ENCODE measurements around the gene CT45A10.
"Not testable (repeated sequence)": the region's sequence is repeated elsewhere in the genome, so short reads cannot be mapped to it uniquely, and the experiment has no call there.

The CT45A10 gene

GRCh38 chrX:135892781-135893180 lies 463 bp downstream of the CT45A10 start:
- Histone ChIP-seq H3K79me2 (ENCODE audit: insufficient read depth, low read length) (no peaks in the 10 kb centered on the region), H3K9me2 (replicated peaks; ENCODE audit: insufficient read depth, low read length) (no peaks in the 10 kb centered on the region), H3K36me3 (ENCODE audit: low read length) (no peaks in the 10 kb centered on the region)

DNA sequence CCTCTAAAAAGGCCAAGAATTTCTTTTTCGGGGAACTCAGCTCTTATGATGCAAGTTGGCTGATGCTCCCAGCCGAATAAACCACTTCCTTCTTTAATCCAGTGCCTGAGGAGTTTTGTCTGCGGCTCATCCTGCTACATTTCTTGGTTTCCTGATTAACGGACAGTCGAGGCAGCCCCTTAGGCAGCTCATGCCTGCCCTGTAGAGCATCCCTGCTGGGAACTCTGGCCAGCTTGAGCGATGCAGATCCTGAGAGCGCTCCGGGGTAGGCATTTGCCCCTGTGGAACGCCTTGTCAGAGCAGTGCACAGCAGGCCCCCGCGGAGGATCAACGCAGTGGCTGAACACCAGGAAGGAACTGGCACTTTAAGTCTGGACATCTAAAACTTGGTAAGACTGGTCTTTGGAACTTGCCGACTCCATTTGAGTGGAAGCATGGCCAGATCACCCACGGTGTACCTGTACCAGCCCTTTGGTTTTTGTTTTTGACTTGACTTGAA lies 3.1 kb downstream of the CT45A10 start:
- no peaks in the 10 kb centered on the region for H3K9me2 ChIP-seq (replicated peaks; ENCODE audit: insufficient read depth, low read length)
- TF ChIP-seq CTCF (IDR thresholded peaks at IDR 0.05; ENCODE audit: insufficient read depth, low read length, poor library complexity, severe bottlenecking), result no peak
- no peak for TF ChIP-seq EZH2phosphoT487 (conservative IDR thresholded peaks at IDR 0.05; ENCODE audit: low read length)

More at GRCh38 chrX:135892781-135893180, 463 bp downstream of the CT45A10 start:
- H3K4me2 ChIP-seq (ENCODE audit: low read depth, low read length, poor library complexity, severe bottlenecking), result no peak overlapping the region
- H4K20me1 ChIP-seq (ENCODE audit: low read depth, low read length), result no peaks in the 10 kb centered on the region
- H3K27me3 ChIP-seq (ENCODE audit: low read length), result no peaks in the 10 kb centered on the region
- H3K9ac ChIP-seq (ENCODE audit: low read length), result no peak overlapping the region
- no peaks in the 10 kb centered on the region for H3F3A ChIP-seq (ENCODE audit: insufficient read depth)
- H2AFZ ChIP-seq (ENCODE audit: low read depth, low read length, severe bottlenecking), result no peak overlapping the region
- no peaks in the 10 kb centered on the region for H3K9me3 ChIP-seq (ENCODE audit: insufficient read depth, low read length)
- no peak for TF ChIP-seq CTCF (IDR thresholded peaks at IDR 0.05; ENCODE audit: insufficient read depth, low read length, poor library complexity, severe bottlenecking)
- no peak for TF ChIP-seq EZH2phosphoT487 (conservative IDR thresholded peaks at IDR 0.05; ENCODE audit: low read length)
- no peak overlapping the region for H3K4me3 ChIP-seq (ENCODE audit: insufficient read depth, low read length, poor library complexity, severe bottlenecking)
- no peak overlapping the region for H3K27ac ChIP-seq (ENCODE audit: low read depth, low read length)

GRCh38 chrX:135888976-135889375 lies 4.3 kb downstream of the CT45A10 start:
- not testable (repeated sequence) for H3K4me2 ChIP-seq (ENCODE audit: low read depth, low read length, poor library complexity, severe bottlenecking); H3K27ac ChIP-seq (ENCODE audit: low read depth, low read length); H3K36me3 ChIP-seq (ENCODE audit: low read length); H2AFZ ChIP-seq (ENCODE audit: low read depth, low read length, severe bottlenecking); H3F3A ChIP-seq (ENCODE audit: insufficient read depth); H3K9me3 ChIP-seq (ENCODE audit: insufficient read depth, low read length); H3K27me3 ChIP-seq (ENCODE audit: low read length); H4K20me1 ChIP-seq (ENCODE audit: low read depth, low read length); H3K79me2 ChIP-seq (ENCODE audit: insufficient read depth, low read length); H3K9me2 ChIP-seq (replicated peaks; ENCODE audit: insufficient read depth, low read length); H3K9ac ChIP-seq (ENCODE audit: low read length); H3K4me3 ChIP-seq (ENCODE audit: insufficient read depth, low read length, poor library complexity, severe bottlenecking)

More for the DNA sequence above, 3.1 kb downstream of the CT45A10 start:
- Histone ChIP-seq H3K4me3 (ENCODE audit: insufficient read depth, low read length, poor library complexity, severe bottlenecking) (no peak overlapping the region), H3K36me3 (ENCODE audit: low read length) (no peaks in the 10 kb centered on the region), H3F3A (ENCODE audit: insufficient read depth) (no peaks in the 10 kb centered on the region), H3K4me2 (ENCODE audit: low read depth, low read length, poor library complexity, severe bottlenecking) (no peak overlapping the region), H2AFZ (ENCODE audit: low read depth, low read length, severe bottlenecking) (no peak overlapping the region), H3K79me2 (ENCODE audit: insufficient read depth, low read length) (no peaks in the 10 kb centered on the region), H3K9me3 (ENCODE audit: insufficient read depth, low read length) (no peaks in the 10 kb centered on the region), H3K27ac (ENCODE audit: low read depth, low read length) (no peak overlapping the region), H3K9ac (ENCODE audit: low read length) (no peak overlapping the region), H4K20me1 (ENCODE audit: low read depth, low read length) (no peaks in the 10 kb centered on the region), H3K27me3 (ENCODE audit: low read length) (no peaks in the 10 kb centered on the region)

DNA sequence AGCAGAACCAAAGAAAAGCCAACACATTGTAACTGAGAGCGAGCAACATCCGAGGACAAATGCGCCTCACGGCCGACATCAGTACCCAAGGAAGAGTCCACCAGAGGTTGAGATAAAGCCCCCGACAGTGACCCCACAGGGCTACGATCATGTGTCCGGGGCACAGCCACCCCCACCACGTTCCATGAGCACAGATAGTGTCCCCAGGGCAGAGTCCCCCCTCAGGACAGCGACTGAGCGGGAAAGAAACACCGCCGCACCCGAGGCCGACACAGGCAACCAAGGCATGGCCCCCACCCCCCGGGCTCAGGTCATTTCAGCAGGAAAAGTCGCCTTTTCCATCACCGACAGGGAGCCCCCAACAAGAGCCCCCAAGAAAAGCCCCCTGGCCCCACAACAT lies 5.0 kb downstream of the CT45A10 start:
- not testable (repeated sequence) for H3K9me2 ChIP-seq (replicated peaks; ENCODE audit: insufficient read depth, low read length); H3F3A ChIP-seq (ENCODE audit: insufficient read depth); H4K20me1 ChIP-seq (ENCODE audit: low read depth, low read length); H3K27ac ChIP-seq (ENCODE audit: low read depth, low read length); H3K4me2 ChIP-seq (ENCODE audit: low read depth, low read length, poor library complexity, severe bottlenecking); H3K9me3 ChIP-seq (ENCODE audit: insufficient read depth, low read length); H2AFZ ChIP-seq (ENCODE audit: low read depth, low read length, severe bottlenecking); H3K36me3 ChIP-seq (ENCODE audit: low read length); H3K27me3 ChIP-seq (ENCODE audit: low read length); H3K4me3 ChIP-seq (ENCODE audit: insufficient read depth, low read length, poor library complexity, severe bottlenecking); H3K79me2 ChIP-seq (ENCODE audit: insufficient read depth, low read length); H3K9ac ChIP-seq (ENCODE audit: low read length)

DNA sequence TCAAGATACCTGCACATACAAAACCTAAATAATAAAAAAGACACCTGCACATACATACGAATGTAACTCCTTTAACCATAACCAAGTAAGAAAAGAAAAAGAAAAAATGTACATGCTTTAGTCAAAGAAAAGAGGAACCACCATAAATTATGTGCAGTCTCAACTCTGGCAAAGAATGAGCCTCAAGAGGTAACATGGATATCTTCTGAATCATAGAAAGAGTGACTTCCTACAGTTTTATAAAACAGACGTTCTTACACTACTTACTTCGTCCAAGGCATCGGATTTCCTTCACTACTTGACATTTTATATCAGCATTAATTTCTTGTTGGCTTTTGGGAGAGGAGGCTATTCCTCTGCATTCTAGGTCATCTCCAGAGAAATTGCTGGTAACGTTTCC lies 10.5 kb downstream of the CT45A10 start:
- H3K9me2 ChIP-seq (replicated peaks; ENCODE audit: insufficient read depth, low read length); H4K20me1 ChIP-seq (ENCODE audit: low read depth, low read length); H3K9ac ChIP-seq (ENCODE audit: low read length); H3F3A ChIP-seq (ENCODE audit: insufficient read depth); H3K4me2 ChIP-seq (ENCODE audit: low read depth, low read length, poor library complexity, severe bottlenecking); H3K27ac ChIP-seq (ENCODE audit: low read depth, low read length); H3K4me3 ChIP-seq (ENCODE audit: insufficient read depth, low read length, poor library complexity, severe bottlenecking); H2AFZ ChIP-seq (ENCODE audit: low read depth, low read length, severe bottlenecking); H3K79me2 ChIP-seq (ENCODE audit: insufficient read depth, low read length); H3K36me3 ChIP-seq (ENCODE audit: low read length); H3K9me3 ChIP-seq (ENCODE audit: insufficient read depth, low read length); H3K27me3 ChIP-seq (ENCODE audit: low read length): not testable (repeated sequence)

- H3K4me2 ChIP-seq (ENCODE audit: low read depth, low read length, poor library complexity, severe bottlenecking); H3K79me2 ChIP-seq (ENCODE audit: insufficient read depth, low read length); H3F3A ChIP-seq (ENCODE audit: insufficient read depth); H3K9me3 ChIP-seq (ENCODE audit: insufficient read depth, low read length); H3K36me3 ChIP-seq (ENCODE audit: low read length); H3K9ac ChIP-seq (ENCODE audit: low read length); H3K4me3 ChIP-seq (ENCODE audit: insufficient read depth, low read length, poor library complexity, severe bottlenecking); H4K20me1 ChIP-seq (ENCODE audit: low read depth, low read length); H3K27me3 ChIP-seq (ENCODE audit: low read length); H2AFZ ChIP-seq (ENCODE audit: low read depth, low read length, severe bottlenecking); H3K27ac ChIP-seq (ENCODE audit: low read depth, low read length); H3K9me2 ChIP-seq (replicated peaks; ENCODE audit: insufficient read depth, low read length): not testable (repeated sequence)
These were observed 21.5 kb downstream of the CT45A10 start, which contains the start of gene CT45A9 for GRCh38 chrX:135871712-135872111. TSS of gene CT45A9 (minus strand) at chrX:135871812. CDS start at chrX:135868061, 3,751 bp downstream.

DNA sequence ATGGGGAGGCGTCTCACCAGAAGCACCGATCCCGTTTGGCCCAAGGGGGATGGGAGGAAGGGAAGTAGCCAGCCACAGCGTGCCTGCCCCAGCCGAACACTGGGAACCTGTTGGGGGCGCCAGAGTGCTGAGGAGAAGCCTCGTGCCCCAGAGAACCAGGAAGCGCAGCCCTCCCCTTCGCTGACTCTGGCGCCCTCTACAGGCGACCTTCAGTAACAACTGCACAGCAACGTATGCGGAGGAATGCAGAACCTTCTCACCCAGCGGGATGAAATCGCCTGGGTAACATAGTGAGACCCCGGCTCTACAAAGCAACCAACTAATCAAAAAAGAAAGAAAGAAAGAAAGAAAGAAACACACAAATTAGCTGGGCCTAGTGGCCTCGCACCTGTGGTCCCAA lies 38.8 kb downstream of the CT45A10 start, which contains the start of gene CT45A8:
CT45A8 (minus strand) TSS at position 101 of the 400 bp plus-strand sequence. CDS start 3,755 bp downstream, outside the sequence.
- not testable (repeated sequence) for H3K36me3 ChIP-seq (ENCODE audit: low read length); H3K79me2 ChIP-seq (ENCODE audit: insufficient read depth, low read length); H2AFZ ChIP-seq (ENCODE audit: low read depth, low read length, severe bottlenecking); H3K4me2 ChIP-seq (ENCODE audit: low read depth, low read length, poor library complexity, severe bottlenecking); H3K27ac ChIP-seq (ENCODE audit: low read depth, low read length); H3K27me3 ChIP-seq (ENCODE audit: low read length); H4K20me1 ChIP-seq (ENCODE audit: low read depth, low read length); H3K9me2 ChIP-seq (replicated peaks; ENCODE audit: insufficient read depth, low read length); H3K9ac ChIP-seq (ENCODE audit: low read length); H3F3A ChIP-seq (ENCODE audit: insufficient read depth); H3K9me3 ChIP-seq (ENCODE audit: insufficient read depth, low read length); H3K4me3 ChIP-seq (ENCODE audit: insufficient read depth, low read length, poor library complexity, severe bottlenecking)
